Gastroesophageal sphincter (tissue), 3 donors: ENCODE data around the gene CHRNB2.

Experiments used
- EP300 ChIP-seq: sonication (generic); formaldehyde crosslinking; IDR thresholded peaks from one replicate; pipeline ENCODE4 v1.6.1; 2017; ENCODE audit warnings: antibody characterized with exemption, mild to moderate bottlenecking
- POLR2A ChIP-seq, 2 donors: fragments of 450-650 bp; IDR thresholded peaks; one replicate each; pipeline ENCODE4 v1.6.1; 2017; ENCODE audit warnings: antibody characterized with exemption in 2 of 2, mild to moderate bottlenecking in 2 of 2, moderate library complexity in 1 of 2
- POLR2AphosphoS5 ChIP-seq: sonication (generic); formaldehyde crosslinking; IDR thresholded peaks from one replicate; pipeline ENCODE4 v1.6.1; 2017; ENCODE audit warnings: antibody characterized with exemption
- TF ChIP-seq, protein P1 (sequence below), 4 experiments: fragments of 200-600 bp in 2 of 4; fragments of 450-650 bp in 2 of 4; sonication (generic) in 1 of 4; IDR thresholded peaks; one replicate each; pipeline ENCODE4 v1.5.1; 2017 to 2019; ENCODE audit warnings: antibody characterized with exemption in 4 of 4, mild to moderate bottlenecking in 2 of 4, moderate library complexity in 2 of 4

DNA sequence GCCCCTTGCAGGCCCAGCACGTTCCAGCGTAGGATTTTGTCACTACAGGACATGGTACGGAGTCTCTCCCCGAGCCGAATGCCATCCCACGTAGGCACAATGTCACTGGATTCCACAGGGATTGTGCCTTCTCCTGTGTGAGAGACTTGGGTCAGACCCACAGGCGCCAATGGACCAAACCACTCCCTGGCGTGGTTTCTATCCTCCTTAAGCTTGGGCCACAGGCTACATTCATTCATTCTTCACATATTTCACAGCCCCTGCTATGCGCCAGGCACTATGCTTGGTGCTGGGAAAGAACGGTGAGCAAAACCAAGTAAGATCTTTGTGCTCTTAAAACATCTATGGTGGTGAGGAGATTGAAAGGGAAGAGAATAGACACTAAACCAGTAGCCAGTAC is 18.7 kb downstream of the CHRNB2 start:
- TF ChIP-seq, protein P1, sequence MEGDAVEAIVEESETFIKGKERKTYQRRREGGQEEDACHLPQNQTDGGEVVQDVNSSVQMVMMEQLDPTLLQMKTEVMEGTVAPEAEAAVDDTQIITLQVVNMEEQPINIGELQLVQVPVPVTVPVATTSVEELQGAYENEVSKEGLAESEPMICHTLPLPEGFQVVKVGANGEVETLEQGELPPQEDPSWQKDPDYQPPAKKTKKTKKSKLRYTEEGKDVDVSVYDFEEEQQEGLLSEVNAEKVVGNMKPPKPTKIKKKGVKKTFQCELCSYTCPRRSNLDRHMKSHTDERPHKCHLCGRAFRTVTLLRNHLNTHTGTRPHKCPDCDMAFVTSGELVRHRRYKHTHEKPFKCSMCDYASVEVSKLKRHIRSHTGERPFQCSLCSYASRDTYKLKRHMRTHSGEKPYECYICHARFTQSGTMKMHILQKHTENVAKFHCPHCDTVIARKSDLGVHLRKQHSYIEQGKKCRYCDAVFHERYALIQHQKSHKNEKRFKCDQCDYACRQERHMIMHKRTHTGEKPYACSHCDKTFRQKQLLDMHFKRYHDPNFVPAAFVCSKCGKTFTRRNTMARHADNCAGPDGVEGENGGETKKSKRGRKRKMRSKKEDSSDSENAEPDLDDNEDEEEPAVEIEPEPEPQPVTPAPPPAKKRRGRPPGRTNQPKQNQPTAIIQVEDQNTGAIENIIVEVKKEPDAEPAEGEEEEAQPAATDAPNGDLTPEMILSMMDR (IDR thresholded peaks at IDR 0.05), result no peak
- TF ChIP-seq POLR2AphosphoS5 (no peak), POLR2A (IDR thresholded peaks at IDR 0.05) (no peak), EP300 (no peak)
